SK-N-MC (cell line): ENCODE measurements around the gene PDHB.

Source experiments
- EZH2 ChIP-seq: fragments of 200-600 bp; sonication (generic); IDR thresholded peaks from one replicate; pipeline ENCODE4 v1.6.1; 2017; ENCODE audit warnings: antibody characterized with exemption
- FOXP2 ChIP-seq: optimal IDR thresholded peaks from 2 replicates; pipeline ENCODE3; 2011; ENCODE audit warnings: mild to moderate bottlenecking, moderate library complexity; ENCODE audit not compliant: insufficient read depth; ENCODE audit errors: extremely low read length, control extremely low read depth
- POLR2AphosphoS5 ChIP-seq: IDR thresholded peaks from 2 replicates; pipeline ENCODE4 v1.6.1; 2012; ENCODE audit warnings: mild to moderate bottlenecking, low read depth, low read length, borderline replicate concordance

DNA sequence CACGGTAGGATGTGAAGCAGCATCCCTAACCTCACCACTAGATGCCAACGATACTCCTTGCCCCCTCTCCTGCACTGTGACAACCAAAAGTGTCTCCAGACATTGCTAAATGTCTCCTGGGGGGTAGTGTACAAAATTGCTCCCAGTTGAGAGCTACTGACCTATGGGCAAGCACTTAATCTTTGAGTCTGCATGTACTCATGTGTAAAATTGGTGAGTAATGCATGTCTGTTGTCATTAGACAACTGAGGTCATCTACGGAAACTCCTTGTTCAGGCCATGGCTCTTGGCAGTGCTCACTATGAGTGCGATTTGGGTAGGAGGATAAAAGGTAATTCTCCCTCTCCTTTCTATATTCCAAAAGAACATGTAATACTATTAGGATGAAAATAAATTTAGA is 29.2 kb downstream of the PDHB start:
- TF ChIP-seq POLR2AphosphoS5 (no peak), EZH2 (no peak), FOXP2 (no peak)
